ENCODE data around the gene ZYX. TPM values are rescaled to one million over a fixed set of nuclear protein-coding genes. Genes with fewer than 3 reads are reported as not detected.

Gene ZYX
- total and polyA plus RNA-seq, 2 donors from 2014 or later = 50.1 to 193 TPM

DNA sequence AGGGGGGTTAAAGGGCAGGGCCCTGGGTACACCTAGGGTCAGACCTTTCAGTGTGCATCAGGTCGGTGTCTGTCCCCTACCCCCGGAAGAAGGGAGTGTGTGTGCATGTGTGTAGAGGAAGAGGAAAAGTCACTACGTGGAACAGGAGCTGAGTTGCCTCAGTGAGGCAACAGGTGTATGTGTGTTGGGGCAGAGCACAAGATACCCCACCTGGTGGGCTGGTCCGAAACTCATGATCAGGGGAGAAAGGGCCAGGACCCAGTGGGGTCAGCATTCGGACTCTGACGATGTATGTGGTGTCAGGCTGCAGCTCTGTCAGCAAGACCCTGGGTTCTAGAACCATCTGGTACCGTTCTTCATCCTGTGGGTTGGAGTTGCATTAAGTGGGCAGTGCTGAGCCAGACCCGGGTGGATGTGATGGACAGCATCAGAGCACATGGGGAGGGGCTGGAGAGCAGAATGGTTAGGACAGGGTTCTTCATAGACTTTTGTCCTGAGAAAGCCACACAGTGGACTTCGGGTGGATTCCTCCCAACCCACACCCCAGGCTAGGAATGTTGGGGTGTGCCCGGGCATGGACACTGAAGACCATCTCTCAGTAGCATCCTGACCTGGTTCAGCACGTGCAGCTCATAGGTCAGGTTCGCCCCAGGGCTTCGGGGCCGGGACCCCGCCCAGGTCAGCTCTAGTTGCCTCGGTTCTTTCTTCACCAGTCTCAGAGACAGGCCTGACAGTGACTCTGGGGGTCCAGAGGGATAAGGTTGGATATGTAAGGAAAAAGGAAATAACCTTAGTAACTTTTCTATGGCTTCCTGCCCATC is 16.8 kb downstream of the ZYX start:
- Histone ChIP-seq H3K4me1 (ENCODE audit: control insufficient read depth in 2 of 3, insufficient read depth in 2 of 3, low read depth in 1 of 3, low read length in 3 of 3) (peaks cover 0 to 14% (median 0%) of the 10 kb centered on the region in 3 donors), H3K9me3 (ENCODE audit: control insufficient read depth in 2 of 3, insufficient read depth in 1 of 3, low read length in 3 of 3) (no peaks in the 10 kb centered on the region), H3K36me3 (ENCODE audit: control insufficient read depth in 2 of 3, insufficient read depth in 3 of 3, low read length in 3 of 3) (peaks cover 0 to 5% (median 0%) of the 10 kb centered on the region in 3 donors), H3K27ac (ENCODE audit: low read depth in 2 of 2, low read length in 2 of 2) (no peak overlapping the region), H3K9ac (ENCODE audit: low read length in 3 of 3) (no peak overlapping the region), H3K27me3 (ENCODE audit: control insufficient read depth, insufficient read depth, low read length) (no peaks in the 10 kb centered on the region), H3K4me3 (ENCODE audit: low read length in 3 of 3) (no peak overlapping the region)
- DNase-seq = no peak
- no peak for TF ChIP-seq CTCF (IDR thresholded peaks at IDR 0.05; ENCODE audit: borderline replicate concordance, extremely low read depth, insufficient read depth)
- intact Hi-C loops (cut with DNase I) = no loop called here
- no peak for FAIRE-seq

- FAIRE-seq = no peak
- TF ChIP-seq CTCF (IDR thresholded peaks at IDR 0.05; ENCODE audit: borderline replicate concordance, extremely low read depth, insufficient read depth) = no peak
- no peak overlapping the region for H3K27ac ChIP-seq (ENCODE audit: low read depth in 2 of 2, low read length in 2 of 2)
- peaks cover 0 to 10% (median 0%) of the 10 kb centered on the region in 3 donors for H3K4me1 ChIP-seq (ENCODE audit: control insufficient read depth in 2 of 3, insufficient read depth in 2 of 3, low read depth in 1 of 3, low read length in 3 of 3)
- no peaks in the 10 kb centered on the region for H3K9me3 ChIP-seq (ENCODE audit: control insufficient read depth in 2 of 3, insufficient read depth in 1 of 3, low read length in 3 of 3)
- intact Hi-C loops (cut with DNase I) = no loop called here
- H3K4me3 ChIP-seq (ENCODE audit: low read length in 3 of 3) = no peak overlapping the region
- H3K9ac ChIP-seq (ENCODE audit: low read length in 3 of 3) = no peak overlapping the region
- H3K36me3 ChIP-seq (ENCODE audit: control insufficient read depth in 2 of 3, insufficient read depth in 3 of 3, low read length in 3 of 3) = peaks cover 0 to 5% (median 0%) of the 10 kb centered on the region in 3 donors
- H3K27me3 ChIP-seq (ENCODE audit: control insufficient read depth, insufficient read depth, low read length) = no peaks in the 10 kb centered on the region
- no peak for DNase-seq
Measured at GRCh38 chr7:143398616-143399015, 17.5 kb downstream of the ZYX start.

GRCh38 chr7:143399151-143399550 is 18.0 kb downstream of the ZYX start:
- DNase-seq = no peak
- Histone ChIP-seq H3K4me1 (ENCODE audit: control insufficient read depth in 2 of 3, insufficient read depth in 2 of 3, low read depth in 1 of 3, low read length in 3 of 3) (peaks cover 0 to 10% (median 0%) of the 10 kb centered on the region in 3 donors), H3K36me3 (ENCODE audit: control insufficient read depth in 2 of 3, insufficient read depth in 3 of 3, low read length in 3 of 3) (peaks cover 0 to 5% (median 0%) of the 10 kb centered on the region in 3 donors)

More at GRCh38 chr7:143399151-143399550, 18.0 kb downstream of the ZYX start:
- no peak overlapping the region for H3K27ac ChIP-seq (ENCODE audit: low read depth in 2 of 2, low read length in 2 of 2)
- H3K4me3 ChIP-seq (ENCODE audit: low read length in 3 of 3) = no peak overlapping the region
- H3K9ac ChIP-seq (ENCODE audit: low read length in 3 of 3) = no peak overlapping the region
- intact Hi-C loops (cut with DNase I) = no loop called here
- no peak for FAIRE-seq
- TF ChIP-seq CTCF (IDR thresholded peaks at IDR 0.05; ENCODE audit: borderline replicate concordance, extremely low read depth, insufficient read depth) = no peak
- no peaks in the 10 kb centered on the region for H3K9me3 ChIP-seq (ENCODE audit: control insufficient read depth in 2 of 3, insufficient read depth in 1 of 3, low read length in 3 of 3)
- no peaks in the 10 kb centered on the region for H3K27me3 ChIP-seq (ENCODE audit: control insufficient read depth, insufficient read depth, low read length)

All from kidney (tissue), 14 donors.